CD4-positive, alpha-beta T cell treated with Interferon alpha-2 for 1 hour (primary cell): ENCODE measurements around the gene AGAP1.
A peak's percentile ranks its signal among the peaks of the same experiment; 100 is the strongest.
"Not testable (repeated sequence)": the region's sequence is repeated elsewhere in the genome, so short reads cannot be mapped to it uniquely, and the experiment has no call there.

ENCODE experiments used
- DNase-seq, 2 donors: peaks; one replicate each; pipeline ENCODE4 v3.0.0-alpha.2; 2020 to 2022

Gene AGAP1

DNA sequence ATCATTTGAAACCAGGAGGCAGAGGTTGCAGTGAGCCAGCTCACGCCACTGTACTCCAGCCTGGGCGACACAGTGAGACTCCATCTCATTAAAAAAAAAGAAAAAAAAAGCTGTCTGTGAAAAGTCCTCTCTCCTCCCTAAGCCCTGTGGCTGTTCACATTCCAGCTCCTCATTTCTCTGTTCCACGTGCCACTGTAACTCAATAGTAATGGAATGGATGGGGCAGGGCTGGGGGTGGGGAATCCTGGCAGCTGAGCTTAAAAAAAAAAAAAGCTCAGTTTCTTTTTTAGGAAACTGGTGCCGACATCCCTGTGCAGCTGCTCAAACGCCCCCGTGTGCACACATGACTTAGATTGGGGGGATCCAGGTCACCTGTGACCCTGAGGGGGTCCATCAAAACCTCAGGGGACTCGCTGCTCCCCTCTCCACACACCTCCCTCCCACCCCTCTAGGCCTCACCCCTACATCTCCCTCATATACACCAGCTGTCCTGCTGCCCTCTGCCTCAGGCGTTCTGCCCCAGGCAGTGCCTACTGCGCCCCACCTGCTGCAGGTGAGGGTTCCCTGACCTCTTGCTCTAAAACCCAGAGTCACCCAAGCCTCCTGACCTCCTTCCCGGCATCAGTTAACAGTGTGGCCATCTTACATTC is 255.4 kb downstream of the AGAP1 start:
- DNase-seq: no peak

- no peak for DNase-seq
Observed at GRCh38 chr2:235749771-235750160, 255.9 kb downstream of the AGAP1 start.

DNA sequence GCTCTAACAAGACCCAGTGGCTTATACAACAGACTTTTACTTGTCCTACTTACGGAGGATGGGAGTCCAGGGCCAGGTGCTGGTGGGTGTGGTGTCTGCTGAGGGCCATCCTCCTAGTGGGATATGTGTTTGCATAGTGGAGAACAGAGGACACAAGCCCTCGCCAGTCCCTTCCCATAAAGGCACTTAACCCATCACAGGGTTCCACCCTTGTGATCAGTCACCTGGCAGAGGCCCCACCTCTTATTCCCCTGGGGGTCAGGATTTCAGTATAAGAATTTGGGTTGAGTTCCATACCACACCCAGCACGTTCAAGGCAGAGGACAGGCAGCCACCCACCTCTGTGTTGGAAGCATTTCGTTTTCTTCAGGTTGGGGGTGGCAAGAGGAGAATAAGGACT is 259.0 kb downstream of the AGAP1 start:
- no peak for DNase-seq

GRCh38 chr2:235754357-235755207 is 260.7 kb downstream of the AGAP1 start:
- DNase-seq: no peak

DNA sequence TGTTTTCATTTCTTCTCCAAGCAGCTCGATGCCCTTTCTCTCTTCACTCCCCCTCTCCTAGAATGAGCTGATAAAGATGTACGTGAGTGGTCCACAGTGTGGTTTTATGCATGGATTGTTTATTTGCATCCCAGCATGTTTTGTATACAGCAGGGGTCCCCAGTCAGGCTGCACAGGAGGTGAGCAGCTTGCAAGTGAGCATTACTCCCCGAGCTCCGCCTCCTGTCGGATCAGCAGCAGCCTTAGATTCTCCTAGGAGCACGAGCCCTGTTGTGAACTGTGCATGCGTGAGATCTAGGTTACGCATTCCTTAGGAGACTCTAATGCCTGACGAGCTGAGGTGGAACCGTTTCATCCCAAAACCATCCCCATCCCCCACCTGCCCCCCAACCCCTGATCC is 262.6 kb downstream of the AGAP1 start:
- no peak for DNase-seq

- no peak for DNase-seq
Observed at GRCh38 chr2:235757212-235757611, 263.4 kb downstream of the AGAP1 start.

DNA sequence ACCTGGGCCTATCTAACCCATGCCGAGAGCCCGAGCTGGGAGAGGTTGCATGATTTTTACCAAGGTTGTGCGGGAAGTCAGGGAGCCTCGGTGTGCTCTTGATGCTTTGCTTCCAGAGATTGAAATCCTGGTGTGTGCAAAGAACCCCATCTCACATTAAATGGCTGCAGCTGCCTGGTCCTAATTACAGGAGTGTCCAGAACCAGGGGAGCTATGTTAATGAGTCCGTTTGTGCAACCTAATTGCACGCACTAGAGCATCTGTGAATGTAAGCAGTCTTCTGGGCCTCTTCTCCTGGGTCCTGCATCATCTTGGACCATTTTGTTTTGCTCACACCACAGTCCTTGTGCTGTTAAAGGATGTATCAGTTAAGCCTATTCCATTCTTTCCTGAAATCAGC is 263.8 kb downstream of the AGAP1 start:
- DNase-seq: no peak

GRCh38 chr2:235762832-235763598 is 269.2 kb downstream of the AGAP1 start:
- DNase-seq: no peak

DNA sequence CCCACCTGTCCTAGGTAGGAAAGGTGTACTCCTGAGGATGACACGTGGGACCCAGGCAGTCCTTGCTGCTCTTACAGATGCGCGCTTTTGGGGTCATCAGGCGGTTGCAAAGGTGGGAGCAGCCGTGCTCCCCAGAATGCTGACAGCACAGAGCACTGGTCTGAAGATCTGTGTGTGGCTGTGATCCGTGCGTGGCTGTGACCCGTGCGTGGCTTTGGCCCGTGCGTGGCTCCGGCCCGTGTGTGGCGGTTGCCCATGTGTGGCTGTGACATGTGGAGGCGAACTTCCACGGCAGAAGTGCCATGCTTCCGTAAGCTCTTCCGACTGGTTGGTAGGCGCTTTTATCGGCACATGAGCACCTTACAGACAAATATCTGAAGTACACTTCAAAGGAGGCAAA is 270.0 kb downstream of the AGAP1 start:
- DNase-seq: no peak

DNA sequence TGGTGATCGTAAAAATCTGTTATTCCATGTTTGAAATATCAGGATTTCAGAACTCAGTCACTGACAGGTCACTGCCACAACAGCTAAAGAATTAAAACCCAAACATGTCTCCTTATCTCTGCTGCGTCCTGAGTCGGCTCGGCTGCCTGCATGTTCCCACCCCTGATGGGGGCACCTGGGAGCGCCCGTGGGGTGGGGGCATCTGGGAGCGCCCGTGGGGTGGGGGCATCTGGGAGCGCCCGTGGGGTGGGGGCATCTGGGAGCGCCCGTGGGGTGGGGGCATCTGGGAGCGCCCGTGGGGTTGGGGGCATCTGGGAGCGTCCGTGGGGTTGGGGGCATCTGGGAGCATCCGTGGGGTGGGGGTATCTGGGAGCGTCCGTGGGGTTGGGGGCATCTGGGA is 270.6 kb downstream of the AGAP1 start:
- not testable (repeated sequence) for DNase-seq

- DNase-seq: no peak
Observed at GRCh38 chr2:235765181-235765820, 271.5 kb downstream of the AGAP1 start.

- DNase-seq: peak; percentile 35 to 59
Observed at GRCh38 chr2:235766278-235766677, 272.4 kb downstream of the AGAP1 start.

GRCh38 chr2:235768606-235769005 is 274.8 kb downstream of the AGAP1 start:
- no peak for DNase-seq

DNA sequence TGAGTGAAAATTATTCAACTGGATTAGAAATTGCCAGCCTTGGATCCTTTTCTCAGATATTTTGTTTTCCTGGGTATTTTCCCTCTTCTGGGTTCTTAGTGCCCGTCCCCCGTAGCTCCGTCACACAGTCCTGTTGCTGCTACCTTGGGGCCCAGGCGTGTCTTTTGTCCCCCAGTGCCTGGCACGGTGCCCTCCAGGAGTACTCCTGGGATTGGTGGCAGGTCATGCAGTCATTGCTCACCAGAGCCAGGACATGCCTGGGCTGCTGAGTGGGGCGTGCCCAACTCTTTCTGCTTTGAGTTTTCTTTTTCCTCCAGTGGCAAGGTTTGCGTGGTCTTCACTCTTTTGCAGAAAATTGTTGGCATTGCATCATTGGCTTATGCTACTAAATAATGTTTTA is 275.2 kb downstream of the AGAP1 start:
- no peak for DNase-seq

DNA sequence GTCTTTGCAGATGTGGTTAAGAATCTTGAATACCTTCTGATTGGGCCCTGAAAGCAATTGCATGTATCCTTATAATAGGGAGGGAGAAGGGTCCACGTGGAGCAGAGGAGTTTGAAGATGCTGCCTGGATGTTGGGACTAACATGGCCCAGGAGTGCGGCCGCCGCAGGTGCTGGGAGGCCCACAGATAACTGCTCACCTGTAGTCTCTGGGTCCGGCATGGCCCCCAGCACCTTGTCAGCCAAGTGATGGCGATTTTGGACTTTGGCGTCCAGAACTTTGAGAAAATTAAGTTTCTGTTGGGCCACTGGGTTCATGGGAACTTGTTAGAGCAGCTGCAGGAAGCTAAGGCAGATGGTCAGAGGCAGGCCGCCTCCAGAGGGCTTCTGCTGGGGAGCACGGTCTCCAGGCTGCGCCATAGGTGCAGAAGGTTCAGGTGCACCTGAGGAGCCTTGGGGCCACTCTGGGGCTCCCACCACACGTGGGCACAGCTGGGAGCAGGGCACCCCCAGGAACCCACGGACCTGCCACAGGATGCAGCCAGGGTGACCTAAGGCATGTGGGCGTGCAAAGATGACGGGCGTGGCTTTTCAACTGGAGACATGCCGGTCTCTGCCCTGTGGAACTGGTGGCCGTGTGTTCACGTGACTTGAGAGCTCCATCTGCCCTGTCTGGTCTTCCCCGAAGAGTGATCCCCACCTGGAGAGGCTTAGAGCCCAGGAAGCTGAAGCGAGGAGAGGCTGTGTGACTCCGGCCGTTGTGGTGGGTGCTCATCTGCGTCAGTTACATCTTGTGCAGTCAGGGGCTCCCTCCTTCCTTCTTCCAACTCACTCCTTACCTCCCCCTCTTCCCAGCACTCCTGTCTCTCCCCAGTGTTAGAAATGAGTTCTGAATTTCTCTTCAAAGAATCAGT is 277.3 kb downstream of the AGAP1 start:
- DNase-seq: no peak

DNA sequence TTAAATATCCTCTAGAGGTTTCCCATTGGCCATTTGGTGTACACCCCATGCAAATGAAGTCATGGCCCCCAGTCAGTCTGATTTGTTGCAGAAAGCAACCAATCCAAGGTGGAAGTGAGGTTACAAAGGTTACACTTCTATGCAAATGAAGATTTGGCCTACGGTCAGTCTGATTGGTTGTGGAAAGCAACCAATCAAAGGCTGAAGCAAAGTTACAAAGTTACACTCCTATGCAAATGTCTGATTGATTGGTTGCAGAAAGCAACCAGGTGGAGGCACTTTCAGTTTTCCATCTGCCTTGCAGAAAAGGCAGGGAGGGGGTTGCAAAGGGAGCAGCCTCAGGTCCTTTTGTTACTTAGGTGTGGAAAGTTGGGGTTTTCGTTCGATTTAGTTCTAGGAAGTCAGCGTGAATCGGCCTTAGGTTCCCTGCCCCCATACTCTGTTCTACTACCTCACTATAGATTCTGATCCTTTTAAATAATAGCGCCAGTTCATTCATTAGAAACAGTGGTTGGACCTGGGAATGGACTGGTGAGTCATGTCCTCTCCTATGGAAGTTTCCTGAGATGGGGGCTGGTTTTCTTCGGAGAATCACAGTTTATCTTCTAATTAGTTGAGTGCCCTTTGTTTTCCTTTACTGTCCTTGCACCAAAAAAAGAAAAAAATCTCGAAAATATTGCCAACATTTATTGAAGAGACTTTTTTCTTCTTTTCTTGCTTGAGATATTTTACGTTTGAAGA is 279.5 kb downstream of the AGAP1 start:
- DNase-seq: no peak

DNA sequence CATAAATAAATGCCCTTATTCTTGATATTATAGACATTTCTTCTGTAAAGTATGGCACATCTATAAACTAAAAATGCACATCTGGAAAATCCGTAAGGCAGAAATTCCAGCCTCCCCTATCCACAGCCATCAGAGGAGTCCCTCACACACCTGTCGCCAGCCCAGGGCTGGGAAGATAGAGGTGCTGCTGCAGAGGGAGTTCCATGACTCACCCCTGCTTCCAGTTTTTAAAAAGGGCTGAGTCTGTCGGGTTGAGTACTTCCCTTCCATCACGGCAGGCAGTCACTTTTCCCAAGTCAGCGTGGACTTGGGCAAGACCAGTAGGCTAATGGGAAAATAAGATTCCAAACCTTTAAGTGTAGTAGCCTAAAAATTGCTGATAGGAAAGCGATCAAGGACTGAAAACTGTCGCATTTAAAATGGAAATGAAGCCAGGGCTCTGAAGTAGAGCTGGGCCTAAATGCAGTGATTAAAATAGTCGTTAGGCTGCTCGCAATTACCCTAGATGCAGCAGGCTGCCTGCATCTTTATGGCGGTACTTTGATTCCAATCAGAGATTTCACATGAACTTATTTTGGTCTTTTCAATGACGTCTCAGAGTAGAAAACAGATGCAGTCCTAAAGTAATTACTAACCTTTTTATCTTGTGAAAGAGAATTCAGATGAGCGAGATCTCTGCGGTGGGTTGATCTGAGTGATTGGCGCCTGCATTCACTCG is 280.5 kb downstream of the AGAP1 start:
- no peak for DNase-seq

- DNase-seq: no peak
Observed at GRCh38 chr2:235776531-235776930, 282.7 kb downstream of the AGAP1 start.

- DNase-seq: peak; percentile 14 to 45
Observed at GRCh38 chr2:235779444-235779896, 285.6 kb downstream of the AGAP1 start.

DNA sequence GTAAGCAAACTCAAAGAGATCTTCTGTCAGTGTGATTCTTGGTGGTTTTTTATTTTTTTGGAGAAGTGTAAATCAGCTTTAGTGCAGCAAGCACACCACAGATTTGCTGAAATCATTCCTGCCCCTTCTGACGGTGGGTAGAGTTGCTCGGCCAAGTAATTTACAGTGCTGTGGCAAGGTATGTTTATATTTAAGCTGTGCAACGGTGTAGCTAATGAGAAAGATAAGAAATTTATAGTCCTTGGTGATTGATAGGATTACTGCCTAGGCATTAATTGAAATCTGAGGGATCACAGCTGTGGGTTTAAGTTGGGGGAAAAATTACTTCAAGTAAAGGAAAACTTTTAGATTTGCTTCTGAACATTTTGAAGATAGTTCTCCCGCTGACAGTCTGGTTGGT is 286.6 kb downstream of the AGAP1 start:
- no peak for DNase-seq

GRCh38 chr2:235781775-235782174 is 287.9 kb downstream of the AGAP1 start:
- DNase-seq: no peak
